ENCODE measurements around the gene CCDC85C.

DNA sequence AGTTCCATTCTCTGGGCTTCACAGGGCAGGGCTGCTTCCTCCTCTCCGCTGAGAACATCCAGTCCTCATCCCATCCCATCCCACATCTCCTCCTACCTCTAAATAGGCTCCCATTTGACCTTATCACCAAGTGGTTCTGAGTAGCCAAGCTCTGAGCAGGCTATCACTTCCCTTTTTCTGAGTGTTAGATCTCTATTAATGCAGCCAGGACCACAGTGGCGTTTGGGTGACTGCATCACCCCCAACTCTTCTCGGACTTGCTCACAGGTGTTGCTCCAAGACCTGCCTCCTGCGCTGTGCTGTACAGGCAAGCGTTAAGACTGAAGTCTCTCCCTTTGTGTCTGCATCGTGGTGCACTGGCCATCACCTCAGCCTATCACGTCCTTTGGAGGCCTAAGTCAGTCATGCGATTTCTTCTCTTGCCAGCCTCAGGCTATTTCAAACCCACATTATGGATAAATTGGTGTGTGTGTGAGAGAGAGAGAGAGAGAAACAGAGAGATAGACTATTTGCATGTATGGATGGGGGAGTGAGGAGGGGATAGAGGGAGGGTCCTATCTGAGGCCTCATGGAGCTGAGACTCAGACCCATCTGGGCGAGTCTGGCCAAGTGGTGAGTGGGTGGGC lies 28.5 kb upstream of the CCDC85C start:
- TF ChIP-seq, protein P1, sequence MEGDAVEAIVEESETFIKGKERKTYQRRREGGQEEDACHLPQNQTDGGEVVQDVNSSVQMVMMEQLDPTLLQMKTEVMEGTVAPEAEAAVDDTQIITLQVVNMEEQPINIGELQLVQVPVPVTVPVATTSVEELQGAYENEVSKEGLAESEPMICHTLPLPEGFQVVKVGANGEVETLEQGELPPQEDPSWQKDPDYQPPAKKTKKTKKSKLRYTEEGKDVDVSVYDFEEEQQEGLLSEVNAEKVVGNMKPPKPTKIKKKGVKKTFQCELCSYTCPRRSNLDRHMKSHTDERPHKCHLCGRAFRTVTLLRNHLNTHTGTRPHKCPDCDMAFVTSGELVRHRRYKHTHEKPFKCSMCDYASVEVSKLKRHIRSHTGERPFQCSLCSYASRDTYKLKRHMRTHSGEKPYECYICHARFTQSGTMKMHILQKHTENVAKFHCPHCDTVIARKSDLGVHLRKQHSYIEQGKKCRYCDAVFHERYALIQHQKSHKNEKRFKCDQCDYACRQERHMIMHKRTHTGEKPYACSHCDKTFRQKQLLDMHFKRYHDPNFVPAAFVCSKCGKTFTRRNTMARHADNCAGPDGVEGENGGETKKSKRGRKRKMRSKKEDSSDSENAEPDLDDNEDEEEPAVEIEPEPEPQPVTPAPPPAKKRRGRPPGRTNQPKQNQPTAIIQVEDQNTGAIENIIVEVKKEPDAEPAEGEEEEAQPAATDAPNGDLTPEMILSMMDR (IDR thresholded peaks at IDR 0.05 in 2 of 3, conservative IDR thresholded peaks at IDR 0.05 in 1 of 3; ENCODE audit: borderline replicate concordance in 1 of 3, insufficient read depth in 1 of 3, low read depth in 2 of 3, low read length in 2 of 3): no peak
- TF ChIP-seq POLR2A (IDR thresholded peaks at IDR 0.05; ENCODE audit: borderline replicate concordance, extremely low read depth, insufficient read depth, insufficient read length) (no peak), YY1 (IDR thresholded peaks at IDR 0.05; ENCODE audit: extremely low read depth, insufficient replicate concordance, low read depth, low read length) (no peak), EZH2 (IDR thresholded peaks at IDR 0.05) (no peak), POLR2AphosphoS5 (IDR thresholded peaks at IDR 0.05; ENCODE audit: low read depth, low read length) (no peak), JUND (IDR thresholded peaks at IDR 0.05) (no peak)
- TF ChIP-seq, protein P2, sequence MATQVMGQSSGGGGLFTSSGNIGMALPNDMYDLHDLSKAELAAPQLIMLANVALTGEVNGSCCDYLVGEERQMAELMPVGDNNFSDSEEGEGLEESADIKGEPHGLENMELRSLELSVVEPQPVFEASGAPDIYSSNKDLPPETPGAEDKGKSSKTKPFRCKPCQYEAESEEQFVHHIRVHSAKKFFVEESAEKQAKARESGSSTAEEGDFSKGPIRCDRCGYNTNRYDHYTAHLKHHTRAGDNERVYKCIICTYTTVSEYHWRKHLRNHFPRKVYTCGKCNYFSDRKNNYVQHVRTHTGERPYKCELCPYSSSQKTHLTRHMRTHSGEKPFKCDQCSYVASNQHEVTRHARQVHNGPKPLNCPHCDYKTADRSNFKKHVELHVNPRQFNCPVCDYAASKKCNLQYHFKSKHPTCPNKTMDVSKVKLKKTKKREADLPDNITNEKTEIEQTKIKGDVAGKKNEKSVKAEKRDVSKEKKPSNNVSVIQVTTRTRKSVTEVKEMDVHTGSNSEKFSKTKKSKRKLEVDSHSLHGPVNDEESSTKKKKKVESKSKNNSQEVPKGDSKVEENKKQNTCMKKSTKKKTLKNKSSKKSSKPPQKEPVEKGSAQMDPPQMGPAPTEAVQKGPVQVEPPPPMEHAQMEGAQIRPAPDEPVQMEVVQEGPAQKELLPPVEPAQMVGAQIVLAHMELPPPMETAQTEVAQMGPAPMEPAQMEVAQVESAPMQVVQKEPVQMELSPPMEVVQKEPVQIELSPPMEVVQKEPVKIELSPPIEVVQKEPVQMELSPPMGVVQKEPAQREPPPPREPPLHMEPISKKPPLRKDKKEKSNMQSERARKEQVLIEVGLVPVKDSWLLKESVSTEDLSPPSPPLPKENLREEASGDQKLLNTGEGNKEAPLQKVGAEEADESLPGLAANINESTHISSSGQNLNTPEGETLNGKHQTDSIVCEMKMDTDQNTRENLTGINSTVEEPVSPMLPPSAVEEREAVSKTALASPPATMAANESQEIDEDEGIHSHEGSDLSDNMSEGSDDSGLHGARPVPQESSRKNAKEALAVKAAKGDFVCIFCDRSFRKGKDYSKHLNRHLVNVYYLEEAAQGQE (IDR thresholded peaks at IDR 0.05; ENCODE audit: low read depth): no peak

Data from HCT116 (cell line).